Suprapubic skin (tissue), 4 donors: ENCODE results near the gene PLEKHO2. TPM values are rescaled to one million over a fixed set of nuclear protein-coding genes. Genes with fewer than 3 reads are reported as not detected.

Source experiments
- DNase-seq, 2 donors: peaks; one replicate each; pipeline ENCODE4 v3.0.0-alpha.2; 2019; ENCODE audit warnings: low spot score in 2 of 2
- H3K27ac ChIP-seq: fragments of 200-600 bp; sonication (generic); one replicate; pipeline ENCODE4 v1.5.1; 2019
- H3K27me3 ChIP-seq: fragments of 200-600 bp; sonication (generic); one replicate; pipeline ENCODE4 v1.5.1; 2019
- H3K36me3 ChIP-seq: fragments of 200-600 bp; sonication (generic); one replicate; pipeline ENCODE4 v1.5.1; 2019
- H3K4me1 ChIP-seq: fragments of 200-600 bp; sonication (generic); one replicate; pipeline ENCODE4 v1.5.1; 2019
- H3K4me3 ChIP-seq: fragments of 200-600 bp; sonication (generic); one replicate; pipeline ENCODE4 v1.5.1; 2019; ENCODE audit warnings: mild to moderate bottlenecking
- H3K9me3 ChIP-seq: fragments of 200-600 bp; sonication (generic); one replicate; pipeline ENCODE4 v1.5.1; 2019
- EP300 ChIP-seq: sonication (generic); formaldehyde crosslinking; IDR thresholded peaks from one replicate; pipeline ENCODE4 v1.6.1; 2017; ENCODE audit warnings: antibody characterized with exemption
- POLR2A ChIP-seq, 2 donors: fragments of 450-650 bp; IDR thresholded peaks; one replicate each; pipeline ENCODE4 v1.6.1; 2017; ENCODE audit warnings: antibody characterized with exemption in 2 of 2, mild to moderate bottlenecking in 2 of 2, moderate library complexity in 2 of 2
- POLR2AphosphoS5 ChIP-seq, 3 donors: sonication (generic); formaldehyde crosslinking; IDR thresholded peaks; one replicate each; pipeline ENCODE4 v1.6.1; 2017; ENCODE audit warnings: antibody characterized with exemption in 3 of 3
- WGBS: methylation state at CpG from one replicate; pipeline ENCODE4 v1.1.5; 2018; 5-methylcytosine and 5-hydroxymethylcytosine counted together
- total RNA-seq, 4 donors: library from RNA; depleted of rRNA; stranded (reverse); fragments of >200 nt; gene quantifications; one replicate each; pipeline ENCODE4 v1.1.0, GENCODE V29; 2016
- TF ChIP-seq, protein P1 (sequence below), 2 donors: fragments of 200-600 bp in 1 of 2; fragments of 450-650 bp in 1 of 2; sonication (generic) in 1 of 2; IDR thresholded peaks; one replicate each; pipeline ENCODE4 v1.5.1; 2016 to 2019; ENCODE audit warnings: antibody characterized with exemption in 2 of 2, mild to moderate bottlenecking in 1 of 2, moderate library complexity in 1 of 2

Gene PLEKHO2
- total RNA-seq, 4 donors from 2014 or later, result 6.7 to 13.8 (median 8.0) TPM

DNA sequence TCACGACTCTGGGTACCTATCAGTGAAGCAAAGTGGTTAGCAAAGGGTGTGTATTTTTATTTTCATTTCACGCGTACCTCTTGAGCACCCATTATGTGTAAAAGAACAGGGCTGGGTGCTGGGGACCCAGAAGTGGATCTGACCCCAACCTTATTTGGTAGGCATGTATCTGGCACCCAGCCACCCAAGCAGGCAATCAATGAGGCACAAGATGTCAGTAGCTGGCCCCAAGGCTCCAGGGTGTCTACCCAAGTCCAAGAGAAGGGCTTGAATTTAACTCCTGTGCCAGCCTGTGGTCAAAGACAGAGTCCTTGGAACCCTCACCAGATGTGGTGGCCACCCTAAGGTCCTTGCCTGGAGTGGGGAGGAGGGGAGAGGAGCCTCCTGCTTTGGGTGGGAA, 5.7 kb downstream of the PLEKHO2 start:
- 55% methylated on average over 3 of the region's 3 CpGs for WGBS
- Histone ChIP-seq H3K27me3 (no peaks in the 10 kb centered on the region), H3K9me3 (no peaks in the 10 kb centered on the region), H3K36me3 (peaks cover 16% of the 10 kb centered on the region), H3K4me1 (peaks cover 82% of the 10 kb centered on the region), H3K4me3 (no peak overlapping the region), H3K27ac (no peak overlapping the region)
- TF ChIP-seq POLR2A (IDR thresholded peaks at IDR 0.05) (no peak), POLR2AphosphoS5 (IDR thresholded peaks at IDR 0.05) (no peak), EP300 (no peak)
- TF ChIP-seq, protein P1, sequence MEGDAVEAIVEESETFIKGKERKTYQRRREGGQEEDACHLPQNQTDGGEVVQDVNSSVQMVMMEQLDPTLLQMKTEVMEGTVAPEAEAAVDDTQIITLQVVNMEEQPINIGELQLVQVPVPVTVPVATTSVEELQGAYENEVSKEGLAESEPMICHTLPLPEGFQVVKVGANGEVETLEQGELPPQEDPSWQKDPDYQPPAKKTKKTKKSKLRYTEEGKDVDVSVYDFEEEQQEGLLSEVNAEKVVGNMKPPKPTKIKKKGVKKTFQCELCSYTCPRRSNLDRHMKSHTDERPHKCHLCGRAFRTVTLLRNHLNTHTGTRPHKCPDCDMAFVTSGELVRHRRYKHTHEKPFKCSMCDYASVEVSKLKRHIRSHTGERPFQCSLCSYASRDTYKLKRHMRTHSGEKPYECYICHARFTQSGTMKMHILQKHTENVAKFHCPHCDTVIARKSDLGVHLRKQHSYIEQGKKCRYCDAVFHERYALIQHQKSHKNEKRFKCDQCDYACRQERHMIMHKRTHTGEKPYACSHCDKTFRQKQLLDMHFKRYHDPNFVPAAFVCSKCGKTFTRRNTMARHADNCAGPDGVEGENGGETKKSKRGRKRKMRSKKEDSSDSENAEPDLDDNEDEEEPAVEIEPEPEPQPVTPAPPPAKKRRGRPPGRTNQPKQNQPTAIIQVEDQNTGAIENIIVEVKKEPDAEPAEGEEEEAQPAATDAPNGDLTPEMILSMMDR (IDR thresholded peaks at IDR 0.05), result no peak
- DNase-seq, result no peak

DNA sequence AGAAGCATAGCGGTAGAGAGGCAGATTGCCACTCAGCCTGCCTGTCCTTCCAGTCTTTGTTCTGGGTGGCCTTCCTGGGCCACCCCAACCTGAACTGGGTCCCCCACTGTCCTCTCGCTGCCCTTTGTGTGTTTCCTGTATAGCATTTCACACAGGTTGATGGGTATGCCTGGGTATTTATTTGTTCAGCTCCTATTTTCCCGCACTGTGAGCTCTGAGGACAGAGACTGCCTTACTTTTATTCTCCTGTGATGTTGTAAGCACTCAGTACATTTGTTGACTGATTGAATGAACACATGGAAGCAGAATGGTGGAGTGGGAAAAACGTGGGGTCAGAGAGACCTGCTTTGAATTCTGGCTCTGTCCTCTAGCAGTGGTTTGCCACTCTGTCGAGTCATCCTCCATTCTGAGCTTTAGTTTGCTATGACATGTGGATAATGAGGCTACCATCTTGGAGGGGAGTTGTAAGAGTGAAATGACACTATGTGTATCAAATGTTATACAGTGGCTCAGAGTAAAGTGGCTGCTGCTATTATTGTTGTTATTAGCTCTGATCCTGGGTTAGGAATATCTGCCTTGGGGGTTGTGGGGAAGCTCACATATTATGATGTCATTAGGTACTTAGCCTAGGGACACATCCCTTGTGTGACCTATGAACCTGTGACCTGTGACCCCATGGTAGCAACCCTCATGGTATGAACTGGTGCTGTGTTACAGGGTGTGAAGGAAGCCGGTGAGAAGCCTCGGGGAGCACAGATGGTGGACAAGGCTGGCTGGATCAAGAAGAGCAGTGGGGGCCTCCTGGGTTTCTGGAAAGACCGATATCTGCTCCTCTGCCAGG, 6.4 kb downstream of the PLEKHO2 start:
- WGBS, result 86% methylated on average over 8 of the region's 8 CpGs
- H3K9me3 ChIP-seq, result no peaks in the 10 kb centered on the region
- no peak overlapping the region for H3K4me3 ChIP-seq
- no peak overlapping the region for H3K27ac ChIP-seq
- peaks cover 16% of the 10 kb centered on the region for H3K36me3 ChIP-seq
- H3K27me3 ChIP-seq, result no peaks in the 10 kb centered on the region
- TF ChIP-seq, protein P1 (IDR thresholded peaks at IDR 0.05), result no peak
- TF ChIP-seq POLR2A (IDR thresholded peaks at IDR 0.05), result no peak
- no peak for TF ChIP-seq EP300
- no peak for TF ChIP-seq POLR2AphosphoS5 (IDR thresholded peaks at IDR 0.05)
- peaks cover 77% of the 10 kb centered on the region for H3K4me1 ChIP-seq
- no peak for DNase-seq

DNA sequence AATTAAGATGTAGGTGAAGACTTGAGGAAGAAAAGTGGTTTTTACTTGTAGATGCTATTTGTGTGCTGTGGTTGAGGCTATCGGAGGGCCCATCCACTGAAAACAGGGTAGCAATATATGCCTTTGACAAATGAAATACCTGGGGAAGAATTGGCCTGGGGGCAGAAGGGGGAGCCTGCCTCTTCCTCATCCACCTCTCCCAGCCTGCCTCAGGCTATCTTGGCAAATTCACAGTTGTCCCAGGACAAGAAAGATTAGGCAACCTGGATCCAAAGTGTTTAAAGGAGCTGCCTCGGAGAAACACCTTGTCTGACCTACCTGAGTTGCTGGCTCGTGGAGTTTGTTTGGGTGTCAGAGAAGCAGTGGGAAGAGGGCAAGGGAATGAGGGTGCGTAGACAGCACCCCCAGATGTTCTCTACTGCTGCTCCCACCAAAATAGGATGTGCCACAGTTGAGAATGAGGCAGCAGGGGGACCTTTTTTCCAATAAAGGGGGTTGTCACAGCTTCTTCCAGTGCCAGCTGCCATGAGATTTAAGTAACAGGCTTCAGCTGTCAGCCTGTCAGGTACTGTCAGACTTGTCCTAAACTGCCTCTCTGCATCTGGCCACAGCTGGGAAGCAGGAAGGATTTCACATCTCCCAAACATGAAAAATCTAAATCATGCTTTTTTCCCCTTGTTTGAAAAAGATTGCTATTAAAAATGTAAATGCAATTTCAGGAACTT, 9.2 kb downstream of the PLEKHO2 start:
- Histone ChIP-seq H3K9me3 (no peaks in the 10 kb centered on the region), H3K36me3 (peaks cover 30% of the 10 kb centered on the region), H3K4me1 (peaks cover 81% of the 10 kb centered on the region), H3K4me3 (no peak overlapping the region), H3K27me3 (no peaks in the 10 kb centered on the region), H3K27ac (peak overlapping the region; percentile 59)
- TF ChIP-seq, protein P1 (IDR thresholded peaks at IDR 0.05), result no peak
- no peak for TF ChIP-seq POLR2AphosphoS5 (IDR thresholded peaks at IDR 0.05)
- no peak for TF ChIP-seq POLR2A (IDR thresholded peaks at IDR 0.05)
- TF ChIP-seq EP300, result no peak
- WGBS, result 52% methylated on average over 4 of the region's 4 CpGs
- DNase-seq, result no peak

DNA sequence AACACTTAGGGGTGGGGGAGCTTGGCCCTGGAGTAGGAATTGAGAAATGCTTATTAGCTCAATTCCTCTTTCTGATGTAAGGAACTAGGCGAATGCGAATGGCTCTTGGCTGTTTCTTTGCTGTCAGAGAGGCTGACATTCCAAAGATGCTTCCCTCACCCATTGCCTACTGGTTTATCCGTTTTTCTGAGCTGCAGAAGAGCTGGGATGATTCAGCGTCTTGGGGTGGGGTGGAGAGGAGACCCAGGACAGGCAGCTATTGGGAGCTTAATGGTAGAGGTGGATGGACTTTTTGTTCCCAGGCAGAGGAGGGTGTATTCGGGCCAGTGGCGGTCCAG, 9.8 kb downstream of the PLEKHO2 start:
- TF ChIP-seq POLR2AphosphoS5 (IDR thresholded peaks at IDR 0.05), result no peak
- H3K4me1 ChIP-seq, result peaks cover 81% of the 10 kb centered on the region
- H3K4me3 ChIP-seq, result no peak overlapping the region
- H3K36me3 ChIP-seq, result peaks cover 30% of the 10 kb centered on the region
- WGBS, result 29% methylated on average over 6 of the region's 6 CpGs
- H3K27me3 ChIP-seq, result no peaks in the 10 kb centered on the region
- H3K27ac ChIP-seq, result peak overlapping the region; percentile 44
- no peaks in the 10 kb centered on the region for H3K9me3 ChIP-seq
- no peak for DNase-seq

DNA sequence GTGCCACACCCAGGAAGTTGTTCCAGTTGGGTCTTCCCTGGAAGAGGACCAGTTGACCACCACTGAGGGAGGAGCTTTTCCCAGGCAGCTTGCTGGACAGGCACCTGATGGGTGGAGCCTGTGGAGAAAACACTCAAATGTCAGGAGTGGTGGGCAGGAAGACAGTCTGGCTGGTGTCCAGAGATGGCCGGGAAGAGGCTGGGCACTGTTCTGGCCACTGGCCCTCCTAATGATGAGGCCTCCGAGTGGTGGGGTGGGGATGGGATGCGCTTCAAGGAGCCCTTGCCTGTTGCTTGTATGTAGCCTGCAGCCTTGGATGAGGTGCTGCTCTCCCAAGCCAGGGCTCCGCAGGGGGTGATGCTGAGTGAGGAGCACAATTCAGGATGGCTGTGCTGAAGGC, 12.3 kb downstream of the PLEKHO2 start:
- Histone ChIP-seq H3K27me3 (no peaks in the 10 kb centered on the region), H3K4me1 (peaks cover 82% of the 10 kb centered on the region), H3K9me3 (no peaks in the 10 kb centered on the region), H3K36me3 (peaks cover 22% of the 10 kb centered on the region), H3K27ac (peak overlapping the region; percentile 30), H3K4me3 (no peak overlapping the region)
- WGBS, result 58% methylated on average over 3 of the region's 4 CpGs
- TF ChIP-seq, protein P1 (IDR thresholded peaks at IDR 0.05), result no peak
- no peak for TF ChIP-seq POLR2A (IDR thresholded peaks at IDR 0.05)
- no peak for TF ChIP-seq POLR2AphosphoS5 (IDR thresholded peaks at IDR 0.05)
- no peak for TF ChIP-seq EP300
- no peak for DNase-seq
